ENCODE measurements around the gene UTRN.
A peak's percentile ranks its signal among the peaks of the same experiment; 100 is the strongest.

UTRN gene

GRCh38 chr6:144284783-144285547, at the start of gene UTRN:
Gene UTRN, plus strand, starts transcription at chr6:144285335. Its CDS starts 6,494 bp downstream, at chr6:144291829.
- DNase-seq: peak; percentile 36

GRCh38 chr6:144244688-144245087, 40.4 kb upstream of the UTRN start:
- DNase-seq: no peak

DNA sequence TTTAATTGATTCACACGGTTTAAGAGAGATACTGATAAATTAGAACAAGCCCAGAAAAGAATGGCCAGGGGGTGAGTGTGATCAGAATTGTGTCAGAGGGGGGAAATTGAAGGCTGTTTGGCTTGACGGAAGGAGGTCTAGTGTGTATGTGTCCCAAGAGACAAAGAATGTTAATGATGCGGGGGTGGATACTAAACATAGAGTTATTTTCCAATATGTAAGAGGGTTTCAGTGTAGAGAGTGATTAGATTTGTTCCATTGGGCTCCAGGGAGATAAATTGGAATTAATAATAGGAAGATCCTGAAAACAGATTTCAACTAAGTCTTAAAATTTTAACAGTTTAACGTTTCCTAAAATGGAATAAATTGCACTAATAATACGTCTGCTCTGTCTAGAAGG, 38.1 kb upstream of the UTRN start:
- DNase-seq: no peak

DNA sequence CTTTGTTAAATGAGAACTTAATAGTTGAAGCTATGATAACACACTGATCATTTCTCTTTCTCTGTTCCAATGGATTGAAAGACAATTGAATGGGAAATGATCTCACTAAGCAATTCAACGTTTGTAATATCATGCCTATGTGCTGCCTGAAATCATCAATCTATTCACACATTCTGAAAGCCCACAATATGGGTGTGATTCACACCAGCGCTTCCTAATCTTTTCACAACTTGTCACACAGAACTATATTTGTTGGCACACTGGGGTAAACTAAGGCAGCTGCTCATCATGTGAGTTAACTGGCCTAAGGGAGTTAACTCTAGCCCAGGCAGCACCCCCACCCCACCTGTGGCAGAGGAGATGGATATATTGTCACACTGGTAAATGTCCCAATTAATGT, 37.1 kb upstream of the UTRN start:
- DNase-seq: no peak

GRCh38 chr6:144248476-144249301, 36.4 kb upstream of the UTRN start:
- no peak for DNase-seq

DNA sequence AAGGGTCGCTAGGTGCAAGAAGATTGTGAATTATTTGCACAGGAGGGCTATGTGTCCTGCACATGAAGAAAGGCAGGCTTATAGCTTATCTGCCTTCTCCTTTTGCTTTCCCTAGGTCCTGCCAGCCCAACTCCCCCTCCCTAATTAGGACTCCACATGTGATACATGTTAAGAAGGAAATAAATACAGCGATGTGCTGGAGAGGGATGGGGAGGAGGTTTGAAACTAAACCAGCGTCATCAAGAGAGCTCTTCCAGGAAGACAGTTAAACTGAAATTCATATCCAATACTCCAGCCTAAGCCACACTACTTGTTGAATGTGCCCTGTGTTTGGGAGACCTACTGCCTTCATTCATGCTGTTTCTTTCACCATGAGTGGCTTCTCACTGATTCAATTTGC, 34.9 kb upstream of the UTRN start:
- no peak for DNase-seq

- no peak for DNase-seq
Observed at GRCh38 chr6:144252259-144252658, 32.9 kb upstream of the UTRN start.

DNA sequence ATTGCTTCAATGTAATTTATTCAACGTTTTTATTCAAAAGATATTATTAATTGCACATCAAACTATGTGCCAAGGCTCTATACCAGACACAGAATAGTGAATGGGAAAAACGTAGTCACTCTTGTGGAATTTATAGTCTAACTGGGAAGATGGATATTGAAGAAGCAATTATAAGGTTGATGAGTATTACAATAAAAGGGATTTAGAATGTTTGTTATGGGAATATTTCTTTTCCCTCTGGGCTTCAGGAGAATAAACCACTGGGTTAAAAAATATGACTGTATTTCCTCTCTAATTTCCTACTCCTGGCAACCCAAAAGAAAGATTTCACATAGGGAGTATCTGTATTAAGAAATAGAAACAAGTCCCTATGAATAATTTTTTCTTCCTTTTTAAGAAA, 25.1 kb upstream of the UTRN start:
- no peak for DNase-seq

- DNase-seq: peak; percentile 7
Observed at GRCh38 chr6:144262470-144263369, 22.4 kb upstream of the UTRN start.

DNA sequence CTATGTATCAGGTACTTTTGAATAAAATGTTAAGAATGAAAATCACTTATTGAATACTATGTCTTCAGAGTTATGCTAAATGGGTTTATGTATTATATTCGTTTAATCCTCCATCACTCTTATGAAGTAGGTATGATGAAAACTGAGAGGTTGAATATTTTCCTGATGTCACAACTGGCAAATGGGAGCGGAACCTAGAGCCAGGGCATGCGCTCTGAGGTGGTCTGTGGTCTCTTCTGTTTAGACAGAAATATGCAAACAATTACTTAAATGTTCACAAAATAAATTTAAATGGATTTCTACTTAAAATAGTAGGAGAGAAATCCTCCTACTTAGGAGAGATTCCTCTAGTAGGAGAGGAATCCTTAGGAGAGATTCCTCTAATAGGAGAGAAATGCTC, 21.3 kb upstream of the UTRN start:
- no peak for DNase-seq

DNA sequence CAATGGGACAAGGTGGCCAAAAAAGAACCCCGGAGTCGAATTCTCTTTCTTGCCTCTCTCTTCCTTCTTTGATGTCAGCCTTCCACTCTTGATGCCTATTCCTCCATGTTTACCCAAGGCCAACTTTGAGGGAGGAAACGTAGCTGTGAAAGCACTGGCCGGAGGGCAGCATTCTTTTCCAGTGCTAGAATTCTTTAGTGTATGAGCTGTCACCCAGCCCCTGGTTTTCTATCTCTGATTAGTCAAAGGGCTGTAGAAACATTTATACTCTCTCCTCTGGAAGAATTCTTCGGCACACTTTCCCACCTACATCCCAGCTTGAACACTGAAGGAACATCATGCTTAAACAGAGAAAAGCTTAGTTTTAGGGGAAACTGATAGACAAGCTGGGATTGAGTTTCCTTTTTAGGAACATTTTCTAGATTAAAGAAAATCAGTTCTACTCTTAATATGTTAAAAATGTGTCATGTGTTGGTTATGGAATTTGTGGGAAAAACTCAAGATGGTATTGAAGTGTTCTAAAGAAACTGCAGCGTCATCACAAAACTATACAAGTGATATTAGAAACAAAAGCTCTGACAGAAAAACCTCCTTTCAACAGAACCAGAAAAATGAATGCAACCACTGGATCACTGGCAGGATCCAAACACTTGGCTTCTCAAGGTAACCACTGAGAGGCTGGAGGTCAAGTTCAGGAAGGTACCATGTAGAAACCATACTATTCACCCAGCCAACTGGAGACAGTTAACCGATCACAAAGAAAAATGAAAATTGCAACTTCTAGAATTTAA, 20.7 kb upstream of the UTRN start:
- DNase-seq: no peak

- no peak for DNase-seq
Observed at GRCh38 chr6:144265061-144265357, 20.1 kb upstream of the UTRN start.

DNA sequence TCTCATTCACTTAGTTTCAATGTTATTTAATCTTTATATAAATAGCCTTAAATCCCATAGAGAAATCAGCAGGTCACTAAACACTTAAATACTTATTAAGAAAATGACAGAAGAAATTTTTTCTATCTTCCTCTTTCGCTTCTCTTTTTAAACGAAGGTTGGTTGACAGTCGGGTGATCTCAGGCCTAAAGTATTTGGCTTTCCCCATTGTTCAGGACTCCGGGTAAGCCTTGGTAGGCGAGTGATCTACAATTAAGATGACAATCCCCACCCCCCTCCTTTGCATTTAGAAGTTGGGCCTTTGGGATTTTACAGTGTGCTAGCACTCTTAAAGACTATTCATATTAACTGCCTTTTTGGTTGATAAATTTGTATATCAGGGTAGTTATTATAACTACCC, 19.7 kb upstream of the UTRN start:
- DNase-seq: no peak

GRCh38 chr6:144266091-144266649, 19.0 kb upstream of the UTRN start:
- DNase-seq: no peak

DNA sequence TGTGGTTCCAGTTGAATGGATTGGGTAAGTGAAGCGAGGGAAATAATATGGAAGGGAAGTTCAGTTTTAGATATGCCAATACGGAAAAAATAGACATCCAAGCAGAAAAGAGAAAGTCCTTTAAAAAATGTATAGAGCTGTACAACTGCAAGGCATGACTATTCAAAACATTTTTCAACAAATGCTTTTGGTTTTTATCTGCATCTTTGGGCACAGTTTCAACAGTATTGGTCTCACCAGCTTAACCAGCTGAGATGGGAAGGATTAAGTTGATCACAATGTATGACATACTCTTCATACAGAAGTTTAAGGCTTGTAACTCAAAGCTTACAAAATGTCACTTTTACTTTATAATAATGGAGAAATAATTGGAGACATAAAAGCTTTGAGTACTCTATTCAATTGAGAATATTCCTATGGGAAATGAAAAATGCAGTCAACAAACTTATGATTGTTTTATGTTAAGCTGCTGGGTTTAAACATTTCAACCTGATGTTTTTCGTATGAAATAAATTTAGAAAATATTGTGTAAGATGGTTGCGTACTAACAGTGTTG, 16.3 kb upstream of the UTRN start:
- no peak for DNase-seq

GRCh38 chr6:144277174-144277573, 8.0 kb upstream of the UTRN start:
- no peak for DNase-seq

DNA sequence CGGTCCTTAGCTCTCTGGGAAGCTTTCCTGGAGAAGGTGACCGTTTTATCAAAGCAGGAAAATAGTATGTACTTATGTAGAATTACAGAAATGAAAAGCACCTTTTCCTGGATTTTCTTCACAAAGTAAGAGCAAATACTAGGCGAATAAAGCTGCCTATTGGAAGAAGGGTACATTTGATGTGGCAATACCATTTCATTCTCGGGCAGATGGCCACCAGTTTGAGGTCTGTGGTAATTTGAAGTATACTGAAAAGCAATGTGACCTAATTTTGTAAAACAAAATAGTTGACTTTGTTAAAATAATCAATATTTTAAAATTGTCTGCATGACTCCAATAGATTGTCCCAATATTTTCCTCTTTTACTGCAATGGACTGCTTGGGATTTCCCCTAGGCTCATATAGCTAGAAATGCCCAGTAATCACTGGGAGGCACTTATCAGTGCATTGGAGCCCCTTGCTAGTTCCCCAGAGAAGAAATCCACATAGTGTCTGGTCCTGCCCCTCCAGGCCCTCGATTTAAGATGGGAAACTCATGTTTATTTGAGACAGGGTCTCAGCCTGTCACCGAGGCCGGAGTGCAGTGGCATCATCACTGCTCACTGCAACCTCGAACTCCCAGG, 7.4 kb upstream of the UTRN start:
- DNase-seq: no peak

DNA sequence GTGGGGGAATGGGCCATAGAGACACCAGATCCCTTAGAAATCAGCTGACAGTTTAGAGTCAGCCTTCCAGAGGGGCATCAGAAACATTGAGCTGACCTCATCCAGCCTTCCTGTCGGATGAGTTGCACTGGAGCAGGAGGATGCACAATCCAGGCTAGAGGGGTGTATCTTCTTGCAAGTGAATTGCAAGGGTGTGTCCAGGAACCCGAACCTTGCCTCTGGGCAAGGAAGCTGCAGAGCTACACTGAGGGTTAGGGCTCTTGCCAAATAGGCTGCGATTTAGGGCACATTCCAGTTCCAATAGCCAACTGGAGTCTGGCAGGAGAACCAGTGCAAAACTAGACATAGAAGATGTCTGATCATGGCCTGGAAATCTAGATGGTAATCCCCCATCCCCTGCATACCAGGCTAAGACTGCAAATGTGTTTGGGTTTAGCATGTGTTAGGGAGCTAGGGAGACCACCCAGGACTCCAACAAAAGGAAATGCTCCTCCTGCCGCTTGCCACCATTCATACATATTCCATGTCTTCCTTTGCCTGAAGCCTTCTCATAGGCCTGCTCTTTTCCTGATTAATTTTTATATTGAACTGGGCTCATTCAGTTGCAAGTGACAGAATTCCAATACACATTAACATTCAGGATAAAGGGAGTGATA, 6.3 kb upstream of the UTRN start:
- no peak for DNase-seq

DNA sequence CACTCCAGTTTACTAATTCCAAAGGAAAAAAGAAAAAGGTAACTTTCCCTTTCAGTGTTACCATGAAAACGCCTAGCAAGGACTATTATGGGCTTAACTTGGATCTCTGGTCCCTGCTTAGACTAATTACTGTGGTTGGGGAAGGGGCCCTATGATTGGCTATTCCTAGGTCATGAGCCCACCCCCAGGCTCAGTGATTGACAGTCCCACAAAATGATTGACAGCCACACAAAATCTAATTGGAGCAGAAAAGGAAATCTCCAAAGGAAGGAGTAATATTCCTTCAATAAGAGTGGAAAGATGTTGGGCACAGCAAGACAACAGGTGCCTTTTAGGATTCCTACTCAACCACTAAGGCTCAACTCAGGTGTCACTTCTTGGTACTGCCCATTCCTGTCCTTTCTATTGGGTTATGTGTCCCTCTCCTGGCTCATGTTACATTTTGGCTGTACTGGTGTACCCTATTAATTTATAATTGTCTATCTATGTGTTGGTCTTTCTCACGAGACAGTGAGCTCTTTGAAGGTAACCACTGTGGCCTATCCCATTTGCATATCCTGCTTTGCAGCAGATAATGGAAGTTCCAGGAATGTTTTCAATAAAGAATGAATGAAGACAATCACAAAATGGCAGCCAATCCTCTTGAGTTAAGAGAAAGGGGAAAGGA, 5.5 kb upstream of the UTRN start:
- DNase-seq: no peak

Measured in stimulated activated CD4-positive, alpha-beta T cell treated with anti-CD3 and anti-CD28 coated beads, Interleukin-12 subunit alpha, Interleukin-12 subunit beta, amount 100 ng/mL, for 4 hours (primary cell).